M059J (cell line): ENCODE data around the gene ATP5F1E. TPM values are rescaled to one million over a fixed set of nuclear protein-coding genes. Genes with fewer than 3 reads are reported as not detected.
A peak's percentile ranks its signal among the peaks of the same experiment; 100 is the strongest.
"Not testable (repeated sequence)": the region's sequence is repeated elsewhere in the genome, so short reads cannot be mapped to it uniquely, and the experiment has no call there.

Source experiments
- DNase-seq: peaks from one replicate; pipeline ENCODE4 v3.0.0-alpha.2; 2012; ENCODE audit warnings: low read depth
- total RNA-seq: library from RNA; depleted of rRNA; stranded (reverse); fragments of >200 nt; shearing (Covaris generic); gene quantifications from 2 replicates; pipeline ENCODE4 v1.2.3, GENCODE V29; 2014

Gene ATP5F1E
- total RNA-seq, 1 experiment from 2014 or later, result 71.7 TPM

DNA sequence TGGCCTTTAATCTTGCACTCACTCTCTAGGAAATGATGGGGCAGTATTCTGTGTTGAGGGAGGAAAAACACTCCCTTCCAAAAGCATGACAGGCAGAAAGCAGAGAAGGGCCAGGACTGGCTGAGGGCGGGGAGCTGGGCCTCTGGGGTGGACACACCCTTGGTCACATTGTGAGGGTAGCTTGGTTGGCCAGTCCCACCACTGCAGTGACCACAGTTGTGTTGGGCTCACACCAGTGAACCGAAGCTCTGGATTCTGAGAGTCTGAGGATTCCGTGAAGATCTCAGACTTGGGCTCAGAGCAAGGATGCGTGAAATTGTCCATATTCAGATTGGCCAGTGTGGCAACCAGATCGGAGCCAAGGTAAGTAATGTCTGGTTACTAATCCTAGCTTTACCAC, 12.9 kb downstream of the ATP5F1E start, which contains the start of gene TUBB1:
Gene TUBB1 (plus strand): TSS at position 213 of the 400 bp plus-strand sequence. CDS start 94 bp downstream, at position 307.
- no peak for DNase-seq

DNA sequence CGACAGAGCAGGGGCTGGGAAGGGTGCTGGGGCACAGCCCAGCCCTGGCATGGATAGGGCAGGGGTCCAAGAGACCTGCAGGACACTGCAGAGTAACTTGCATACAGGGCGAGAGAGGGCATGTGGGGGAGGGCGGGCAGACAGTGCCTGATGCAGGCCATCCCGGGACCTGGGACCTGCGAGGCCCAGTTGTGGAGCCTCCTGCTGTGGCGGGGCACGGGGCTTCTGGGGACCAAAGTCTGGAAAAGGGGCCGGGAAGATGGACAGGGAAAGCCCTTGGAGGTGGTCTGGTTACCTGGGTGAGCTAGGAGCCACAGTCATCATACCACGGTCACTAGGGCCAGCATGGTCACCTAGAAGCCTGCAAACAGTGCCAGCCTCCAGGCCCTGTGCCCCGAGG, 13.3 kb downstream of the ATP5F1E start:
- no peak for DNase-seq

DNA sequence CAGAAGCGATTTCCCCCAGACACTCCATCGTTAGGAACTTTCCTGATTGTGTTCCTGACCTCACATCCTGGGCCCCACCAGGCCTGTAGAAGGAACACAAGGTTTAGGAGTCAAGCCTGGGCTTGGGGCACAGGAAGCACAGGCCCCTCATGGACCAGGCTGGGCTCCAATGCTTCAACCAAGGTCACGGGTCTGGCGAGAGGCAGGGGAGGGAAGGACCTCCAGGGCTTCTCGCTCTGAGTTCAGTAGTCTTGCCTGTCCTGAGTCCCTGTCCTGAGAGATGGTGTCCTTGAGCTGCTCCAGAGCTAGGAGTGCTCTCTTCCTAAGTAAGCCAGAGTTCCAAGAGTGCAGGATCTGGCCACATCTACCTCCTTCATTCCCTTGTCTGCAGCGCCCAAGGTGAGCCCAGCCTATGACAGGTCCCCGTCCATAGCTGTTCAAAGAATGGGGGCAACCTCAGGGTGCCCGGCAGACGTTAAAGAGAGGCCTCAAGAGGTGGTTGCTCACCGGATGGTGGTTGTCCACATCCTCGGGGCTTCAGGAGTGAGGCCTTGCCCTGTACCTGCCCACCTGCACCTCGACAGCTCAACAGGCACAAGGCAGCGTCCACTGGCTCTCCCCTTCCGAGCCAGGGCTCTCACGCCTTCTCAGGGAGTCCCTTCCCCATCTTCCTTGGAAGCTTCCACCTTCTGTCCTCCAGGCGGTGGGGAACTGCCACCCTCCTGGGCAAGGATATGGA, 14.5 kb downstream of the ATP5F1E start:
- no peak for DNase-seq

DNA sequence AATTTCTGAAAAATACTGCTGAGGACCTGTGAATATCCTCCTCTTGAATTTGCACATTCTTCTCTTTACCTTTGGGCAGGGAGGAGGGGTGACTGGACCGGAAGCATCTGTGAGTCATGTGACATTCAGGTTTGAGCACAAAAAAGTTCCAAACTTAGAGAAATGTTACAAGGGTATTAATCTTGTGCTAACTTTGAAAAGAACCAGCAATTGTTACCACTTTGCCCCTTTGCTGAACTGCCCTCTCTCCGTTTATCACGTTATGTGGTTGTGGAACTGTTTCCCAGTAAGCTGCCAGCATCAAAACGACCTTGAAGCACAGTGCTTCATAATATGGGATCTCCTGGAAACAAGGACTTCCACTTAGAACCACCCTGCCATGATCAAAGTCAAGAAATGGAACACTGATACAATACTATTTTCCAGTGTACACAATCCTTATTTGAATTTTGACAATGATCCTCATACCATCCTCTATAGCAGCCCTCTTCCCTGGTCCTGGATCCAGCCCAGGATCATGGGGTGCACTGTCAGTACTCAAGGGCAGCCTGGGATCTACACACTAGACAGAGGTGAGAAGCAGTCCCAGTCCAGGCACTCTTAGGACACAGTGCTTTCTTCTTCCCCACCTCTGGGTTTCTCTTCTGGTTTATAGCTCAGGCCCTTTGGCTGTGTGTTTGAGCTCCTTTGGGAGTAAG, 15.2 kb downstream of the ATP5F1E start:
- peak; percentile 56 for DNase-seq

DNA sequence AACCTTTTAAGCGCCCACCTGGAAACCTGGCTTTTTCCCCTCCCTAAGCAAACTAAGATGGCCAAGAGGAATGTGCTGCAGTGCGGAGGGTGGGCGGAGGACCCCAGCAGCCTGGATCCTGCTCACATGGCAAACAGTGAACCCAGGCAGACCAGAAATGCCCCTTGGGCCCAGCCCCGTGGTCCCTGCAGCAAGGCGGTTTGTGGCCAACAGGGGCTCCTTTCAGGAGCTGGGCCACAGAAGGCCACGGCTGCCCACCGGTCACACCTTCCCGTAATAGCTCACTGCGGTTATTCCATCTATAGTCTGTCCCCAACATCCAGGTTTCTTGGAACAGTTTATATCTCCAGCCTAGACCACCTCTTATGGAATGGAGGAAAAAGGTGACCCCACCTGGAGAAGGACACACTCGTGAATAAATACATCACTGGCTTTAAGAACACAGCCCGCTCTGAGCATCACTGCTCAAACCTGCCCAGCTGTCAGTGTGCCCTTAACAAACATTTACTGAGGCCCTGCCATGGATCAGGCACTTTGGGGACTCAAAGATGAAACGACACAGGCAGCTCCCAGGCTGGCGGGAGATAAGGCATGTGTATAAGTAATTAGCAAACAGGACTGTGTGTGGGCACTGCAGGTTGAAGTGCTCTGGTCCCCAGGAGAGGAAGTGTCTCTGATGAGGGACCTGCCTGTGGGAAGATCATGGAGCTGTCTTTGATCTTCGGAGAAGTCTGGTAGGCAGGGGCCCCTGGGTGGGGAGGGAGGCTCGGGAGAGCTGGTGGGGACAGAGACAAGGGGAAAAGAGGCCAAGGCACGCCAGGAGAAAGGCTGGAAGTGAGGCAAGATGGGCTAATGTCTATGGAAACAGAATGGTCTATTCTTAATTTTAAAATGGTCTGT, 16.1 kb downstream of the ATP5F1E start:
- DNase-seq, result no peak

DNA sequence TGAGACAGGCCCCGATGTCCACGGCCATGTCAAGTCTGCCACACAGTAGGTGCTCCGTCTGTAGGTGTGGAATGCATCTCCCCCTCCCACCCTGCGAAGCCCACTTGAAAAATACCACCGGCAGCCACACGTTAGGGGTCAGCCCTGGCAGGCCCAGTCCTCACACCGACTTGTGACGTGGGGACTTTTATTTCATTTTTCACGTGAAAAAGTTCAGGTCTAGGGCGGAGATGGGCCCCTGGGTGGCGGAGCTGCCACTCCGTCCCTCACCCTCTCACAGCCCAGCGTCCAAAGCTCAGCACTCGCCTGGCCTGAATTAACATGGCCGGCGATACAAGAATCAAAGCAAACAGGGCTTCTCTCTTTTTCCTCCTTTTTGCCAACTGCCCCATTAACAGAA, 16.7 kb downstream of the ATP5F1E start:
- no peak for DNase-seq

DNA sequence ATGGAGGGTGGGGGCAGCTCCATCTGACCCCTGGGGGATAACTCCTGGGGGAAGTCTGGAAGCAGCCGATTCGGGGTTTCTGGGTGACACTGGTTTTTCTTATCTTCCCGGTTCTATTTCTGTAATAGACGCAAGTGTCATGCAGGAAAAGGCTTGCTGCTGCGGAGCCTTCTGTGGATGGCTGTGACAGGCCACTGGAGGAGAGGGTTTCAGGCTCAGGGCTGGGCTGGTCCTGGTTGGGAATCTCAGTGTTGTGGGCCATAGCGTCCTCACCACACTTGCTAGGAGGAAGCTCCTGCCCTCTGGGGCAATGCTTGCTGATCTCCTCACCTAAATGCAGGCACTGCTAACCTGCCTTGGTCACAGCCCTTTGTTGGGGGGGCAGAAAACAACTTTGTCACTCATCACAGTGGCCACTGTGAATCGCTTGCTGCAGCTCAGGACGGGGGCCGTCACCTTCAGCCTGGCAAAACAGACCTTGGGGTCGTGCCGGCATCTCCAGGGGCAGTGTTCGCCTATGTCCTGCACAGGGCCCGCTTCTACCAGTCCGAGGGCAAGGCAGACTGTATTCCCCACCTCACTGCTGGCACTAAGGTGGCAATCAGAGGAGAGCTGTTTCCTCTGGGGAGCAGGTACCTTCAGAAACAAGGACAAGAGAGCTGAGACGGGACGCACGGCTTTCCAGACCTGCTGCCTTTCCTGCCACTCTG, 17.3 kb downstream of the ATP5F1E start:
- DNase-seq, result no peak

DNA sequence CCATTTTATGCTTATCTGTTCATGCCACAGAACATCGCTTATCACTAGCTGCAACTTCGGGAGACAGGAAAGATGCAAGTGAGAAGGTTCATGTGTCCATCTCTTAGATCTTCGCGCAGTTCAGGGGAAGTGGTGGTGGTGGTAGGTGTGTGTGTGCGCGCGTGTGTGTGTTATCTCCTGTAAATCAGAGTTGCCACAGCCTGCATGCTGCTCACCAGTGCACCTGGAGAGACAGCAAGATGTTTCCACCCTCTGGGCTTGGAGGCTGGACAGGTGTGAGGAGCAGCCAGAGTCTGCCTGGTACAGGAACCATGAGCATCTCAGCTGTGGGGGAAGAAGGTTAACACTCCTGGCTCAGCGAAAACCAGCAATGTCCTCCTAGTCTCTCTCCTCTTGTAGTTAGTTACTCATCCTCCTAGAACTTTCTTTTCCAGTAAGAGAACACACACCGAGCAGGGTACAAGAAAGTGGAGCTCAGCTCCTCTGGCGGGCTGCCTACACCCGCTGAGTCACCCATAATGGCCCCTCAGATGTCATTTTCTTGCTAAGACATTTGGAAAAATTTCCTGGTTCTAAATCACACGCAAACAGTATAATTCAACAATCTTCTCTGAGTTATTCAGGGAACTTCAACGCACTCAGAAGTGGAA, 18.1 kb downstream of the ATP5F1E start:
- peak; percentile 92 for DNase-seq

DNA sequence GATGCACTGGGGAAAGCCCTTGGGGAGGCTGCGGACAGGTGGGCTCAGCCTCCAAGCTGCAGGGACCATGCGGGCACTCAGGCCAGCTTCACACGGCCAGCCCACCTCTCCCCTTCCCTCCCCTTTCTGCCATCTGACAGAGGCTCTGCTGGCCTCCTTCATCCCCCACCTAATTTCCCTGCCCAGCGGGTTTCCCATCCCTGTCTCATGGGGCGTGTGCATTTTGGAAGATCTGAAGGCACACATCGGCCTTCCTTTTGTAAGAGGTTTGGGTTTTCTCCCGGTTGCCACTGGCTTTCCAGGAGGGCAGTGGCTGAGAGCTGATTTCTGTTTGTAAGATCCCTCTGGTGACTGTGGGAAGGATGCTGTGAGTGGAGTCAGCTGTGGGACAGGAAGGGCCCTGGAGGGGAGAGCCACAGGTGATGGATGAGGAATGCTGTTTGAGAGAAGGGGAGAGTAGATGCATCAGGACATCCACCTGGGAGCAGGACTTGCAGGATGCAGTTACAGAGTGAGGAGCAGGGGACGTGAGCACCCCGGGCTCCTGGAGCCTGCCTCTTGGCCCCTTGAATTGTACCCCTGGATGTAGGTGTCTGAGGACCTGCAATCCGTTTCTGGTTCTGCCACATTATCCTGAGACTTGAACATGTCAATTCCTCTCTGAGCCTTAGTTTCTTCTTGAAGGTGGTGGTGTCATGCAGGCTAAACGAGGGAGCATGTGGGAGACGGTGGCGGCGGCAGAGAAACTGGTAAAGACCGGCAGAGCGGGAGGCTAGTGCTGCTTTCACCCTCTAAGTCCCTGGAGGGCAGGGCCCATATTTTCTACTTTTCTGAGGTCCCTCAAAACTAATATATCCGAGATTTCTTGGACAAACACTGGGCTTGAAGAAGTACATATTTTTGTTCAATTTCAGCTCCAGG, 18.8 kb downstream of the ATP5F1E start:
- DNase-seq, result no peak

DNA sequence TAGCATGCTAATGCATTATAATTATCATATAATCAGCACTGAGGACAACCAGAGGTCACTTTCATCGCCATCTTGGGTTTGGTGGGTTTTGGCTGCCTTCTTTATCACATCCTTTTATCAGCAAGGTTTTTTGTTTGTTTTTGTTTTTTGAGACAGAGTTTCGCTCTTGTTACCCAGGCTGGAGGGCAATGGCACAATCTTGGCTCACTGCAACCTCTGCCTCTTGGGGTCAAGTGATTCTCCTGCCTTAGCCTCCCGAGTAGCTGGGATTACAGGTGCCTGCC, 20.3 kb downstream of the ATP5F1E start:
- not testable (repeated sequence) for DNase-seq

DNA sequence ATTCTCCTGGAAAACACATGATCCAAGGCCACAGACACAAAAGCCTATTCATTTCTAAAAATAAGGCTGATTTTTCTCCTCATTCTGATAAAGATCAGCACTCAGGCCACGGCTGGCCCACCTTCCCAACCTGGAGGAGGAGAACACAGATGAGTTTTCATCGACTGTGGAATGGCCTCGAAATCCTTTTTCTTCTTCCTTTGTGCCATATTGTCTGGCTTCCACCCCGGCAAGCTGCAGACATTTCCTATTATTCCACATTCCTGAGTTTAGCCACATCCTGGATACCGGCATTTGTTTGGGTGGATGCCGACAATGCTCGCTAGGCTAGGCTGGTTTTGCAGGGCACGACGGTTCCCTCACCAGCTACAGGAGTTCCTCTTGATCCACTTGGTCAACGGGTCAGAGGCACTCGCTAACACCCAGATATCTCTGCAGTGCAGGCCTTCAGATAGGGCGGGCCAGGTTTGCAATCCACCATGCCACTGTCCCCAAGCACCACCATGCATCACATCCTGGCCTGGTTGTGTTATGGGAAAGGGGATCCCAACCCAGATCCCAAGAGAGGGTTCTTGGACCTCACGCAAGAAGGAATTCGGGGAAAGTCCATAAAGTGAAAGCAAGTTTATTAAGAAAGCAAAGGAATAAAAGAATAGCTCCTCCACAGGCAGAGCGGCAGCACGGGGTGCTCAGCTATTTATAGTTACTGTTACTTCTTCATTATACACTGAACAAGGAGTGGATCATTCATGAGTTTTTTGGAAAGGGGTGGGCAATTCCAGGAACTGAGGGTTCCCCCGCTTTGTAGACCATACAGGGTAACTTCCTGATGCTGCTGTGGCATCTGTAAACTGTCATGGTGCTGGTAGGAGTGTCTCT, 20.9 kb downstream of the ATP5F1E start:
- peak; percentile 99 for DNase-seq

DNA sequence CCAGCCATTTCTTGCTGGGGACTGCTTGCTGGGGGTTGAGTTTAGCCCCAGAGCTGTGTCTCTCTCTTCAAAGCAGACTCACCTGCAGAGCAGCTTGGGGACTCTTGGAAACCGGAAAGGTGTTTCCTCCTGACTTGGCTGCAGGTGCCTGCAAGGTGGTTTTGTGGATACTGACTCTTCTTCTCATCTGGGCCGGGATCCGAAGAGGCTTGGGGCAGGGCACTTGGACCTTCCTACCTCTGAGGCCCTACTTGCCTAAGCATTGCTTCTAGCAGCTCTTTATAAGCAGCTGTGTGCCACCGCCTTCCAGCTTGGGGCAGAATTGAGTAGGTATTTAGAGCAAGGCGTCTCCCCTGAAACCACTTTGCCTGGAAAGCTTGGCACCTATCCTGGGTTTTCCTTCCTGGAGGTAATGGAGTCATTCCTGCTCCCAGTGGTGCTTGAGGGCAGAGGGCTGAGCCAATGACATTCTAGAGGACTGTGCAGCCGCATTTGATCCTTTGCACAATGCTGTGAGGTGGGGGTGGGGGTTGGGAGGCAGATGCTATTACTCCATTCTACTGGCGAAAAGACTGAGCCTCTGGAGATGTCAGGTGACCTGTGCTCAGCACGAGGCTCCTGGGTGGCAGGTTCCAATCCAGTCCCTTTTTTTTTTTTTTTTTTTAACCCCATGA, 21.7 kb downstream of the ATP5F1E start:
- DNase-seq, result peak; percentile 97

DNA sequence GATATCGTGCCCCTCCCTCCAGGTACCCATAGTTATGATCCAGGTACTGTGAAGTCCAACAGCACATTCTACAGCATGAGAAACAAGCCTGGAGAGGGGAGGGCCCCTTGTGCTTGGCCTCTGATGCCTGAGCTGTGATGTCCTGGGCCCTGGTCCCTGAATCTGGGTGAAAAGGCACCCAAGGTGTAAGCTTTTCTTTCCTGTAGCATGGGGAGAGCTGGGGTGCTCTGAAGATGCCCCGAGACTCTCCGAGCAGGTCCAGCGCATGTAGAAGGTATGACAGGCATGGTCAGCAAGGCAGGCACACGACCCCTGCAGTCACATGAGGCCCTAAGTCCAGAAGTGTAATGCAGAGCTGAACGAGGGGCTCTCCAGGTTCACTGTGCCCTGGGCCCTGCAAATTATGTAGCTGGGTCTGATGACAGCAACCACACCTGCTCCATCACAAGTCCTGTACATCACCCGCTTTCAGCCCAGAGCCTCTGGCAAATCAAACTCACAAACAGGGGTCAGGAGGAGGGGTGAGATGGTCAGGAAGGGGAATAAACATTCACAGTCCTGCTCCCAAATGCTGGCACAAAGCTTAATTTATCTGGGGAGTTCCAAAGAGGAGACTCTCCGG, 23.3 kb downstream of the ATP5F1E start:
- DNase-seq, result no peak

DNA sequence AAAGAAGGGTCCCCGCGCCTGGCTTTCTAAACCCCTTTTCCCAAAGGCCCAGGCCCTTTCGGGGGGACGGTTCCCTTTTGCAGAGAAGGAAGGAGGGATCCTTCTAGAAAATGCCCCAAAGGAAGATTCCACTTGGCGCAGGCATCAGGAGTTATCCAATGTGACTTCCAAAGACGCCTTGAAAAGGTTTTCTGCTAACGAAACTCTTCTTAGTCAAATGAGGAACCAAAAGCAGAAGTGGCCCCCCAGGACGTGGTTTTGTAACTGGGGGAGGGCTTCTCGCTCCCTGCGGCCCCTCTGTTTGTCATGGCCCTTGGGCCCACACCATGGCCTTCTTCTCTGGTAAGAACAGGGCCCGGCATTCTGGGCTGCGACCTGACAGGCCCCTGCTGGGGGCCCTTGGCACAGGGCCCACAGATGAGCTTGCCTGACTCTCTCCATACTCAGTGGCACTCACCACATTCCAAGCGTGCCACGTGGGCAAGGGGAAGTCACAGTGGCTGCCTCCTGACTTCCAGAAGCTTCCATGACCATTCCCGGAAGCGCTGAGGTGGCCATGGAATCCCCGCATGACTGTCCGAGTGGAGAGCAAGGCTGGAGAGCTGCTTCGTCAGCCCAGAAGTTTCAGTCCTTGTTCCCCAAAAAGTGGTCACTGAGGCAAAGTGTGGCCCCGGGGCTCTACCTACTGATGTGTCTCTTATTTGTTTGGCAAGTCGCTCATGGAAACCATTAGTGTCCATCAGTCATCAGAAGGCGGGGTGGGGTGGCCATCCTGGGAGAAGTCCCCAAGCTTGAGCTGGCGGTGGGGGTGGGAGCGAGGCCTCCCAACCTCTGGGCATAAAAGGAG, 24.2 kb downstream of the ATP5F1E start:
- no peak for DNase-seq

DNA sequence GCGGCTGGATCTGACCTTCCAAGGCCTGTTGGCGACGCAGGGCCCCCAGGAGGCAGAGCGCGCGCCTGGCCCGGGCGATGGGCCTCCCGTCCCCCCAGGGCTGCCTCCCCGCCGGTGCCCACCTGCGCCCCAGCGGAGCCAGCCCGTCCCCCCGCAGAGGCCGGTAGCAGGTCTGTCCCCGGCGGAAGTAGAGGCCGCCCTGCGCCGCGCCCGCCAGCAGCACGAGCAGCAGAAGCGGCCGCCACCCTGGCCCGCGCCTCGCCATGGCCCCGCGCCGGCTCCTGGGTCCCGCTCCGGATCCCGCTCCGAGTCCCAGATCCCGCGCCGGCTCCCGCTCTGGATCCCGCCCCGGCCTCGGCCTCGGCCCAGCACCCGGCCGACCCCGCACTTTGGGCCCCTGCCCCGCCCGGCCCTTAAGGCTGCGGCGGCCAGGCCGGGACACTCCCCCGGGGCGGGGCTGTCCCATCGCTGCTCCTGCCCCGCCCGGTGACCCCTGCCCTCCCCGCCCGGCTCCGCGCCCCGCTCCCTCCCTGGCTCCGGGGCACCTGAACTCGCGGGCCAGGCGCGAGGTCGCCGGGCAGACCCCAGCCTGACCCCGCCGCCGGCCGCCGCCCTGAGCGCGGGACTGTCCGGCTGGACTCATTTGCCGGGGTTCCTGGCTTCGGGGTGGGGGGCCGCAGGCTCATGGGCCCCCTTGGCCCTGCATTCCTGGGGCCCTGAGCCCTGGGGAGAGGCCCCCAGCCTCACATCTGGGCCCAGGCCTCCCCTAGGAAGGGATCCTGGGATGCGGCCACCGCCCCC, 25.1 kb downstream of the ATP5F1E start, which contains the start of gene CTSZ:
Gene CTSZ (minus strand): TSS at position 391 of the 801 bp plus-strand sequence. CDS start 126 bp downstream, at position 265.
- no peak for DNase-seq

DNA sequence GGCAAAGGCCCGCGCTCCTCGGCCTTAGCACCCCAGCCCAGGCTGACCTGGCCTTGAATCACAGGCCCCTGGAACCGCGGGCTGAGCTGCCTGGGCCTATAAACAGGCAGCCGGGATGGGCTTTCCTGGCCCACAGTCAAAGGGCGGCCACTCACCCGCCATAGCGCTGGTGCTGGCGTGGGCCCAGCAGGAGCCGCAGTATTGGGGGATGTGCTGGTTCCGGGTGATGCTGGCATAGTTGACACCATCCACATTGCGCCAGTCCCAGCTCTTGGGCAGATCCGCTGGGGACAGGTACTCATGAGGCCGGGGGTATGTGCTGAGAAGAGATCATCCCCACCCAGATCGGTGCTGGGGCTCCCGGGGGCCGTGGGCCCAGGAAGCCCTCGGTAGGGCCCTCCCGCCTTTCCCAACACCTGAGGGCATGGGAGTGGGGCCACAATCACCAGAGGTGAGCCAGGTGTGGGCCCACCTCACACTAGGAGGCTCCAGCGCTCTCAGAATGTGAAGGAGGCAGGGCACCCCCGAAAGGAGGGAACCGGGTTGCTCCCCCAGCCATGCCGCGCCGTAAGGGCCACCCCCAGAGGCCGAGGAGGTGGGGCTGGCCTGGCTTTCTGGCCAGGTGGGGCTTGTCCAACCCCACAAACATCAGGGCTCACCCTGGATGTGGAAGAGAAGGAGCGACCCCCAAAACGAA, 25.8 kb downstream of the ATP5F1E start:
- DNase-seq, result no peak
